Neural progenitor cell (in vitro differentiated cells): ENCODE data around the gene CACNB4.

Experiments used
- EZH2 ChIP-seq: fragments of 200-600 bp; sonication (generic); IDR thresholded peaks from 2 replicates; pipeline ENCODE4 v1.6.1; 2017; ENCODE audit warnings: antibody characterized with exemption, mild to moderate bottlenecking, moderate library complexity
- TF ChIP-seq, protein P1 (sequence below): fragments of 200-600 bp; sonication (generic); IDR thresholded peaks from 2 replicates; pipeline ENCODE4 v1.5.1; 2017; ENCODE audit warnings: antibody characterized with exemption, mild to moderate bottlenecking

DNA sequence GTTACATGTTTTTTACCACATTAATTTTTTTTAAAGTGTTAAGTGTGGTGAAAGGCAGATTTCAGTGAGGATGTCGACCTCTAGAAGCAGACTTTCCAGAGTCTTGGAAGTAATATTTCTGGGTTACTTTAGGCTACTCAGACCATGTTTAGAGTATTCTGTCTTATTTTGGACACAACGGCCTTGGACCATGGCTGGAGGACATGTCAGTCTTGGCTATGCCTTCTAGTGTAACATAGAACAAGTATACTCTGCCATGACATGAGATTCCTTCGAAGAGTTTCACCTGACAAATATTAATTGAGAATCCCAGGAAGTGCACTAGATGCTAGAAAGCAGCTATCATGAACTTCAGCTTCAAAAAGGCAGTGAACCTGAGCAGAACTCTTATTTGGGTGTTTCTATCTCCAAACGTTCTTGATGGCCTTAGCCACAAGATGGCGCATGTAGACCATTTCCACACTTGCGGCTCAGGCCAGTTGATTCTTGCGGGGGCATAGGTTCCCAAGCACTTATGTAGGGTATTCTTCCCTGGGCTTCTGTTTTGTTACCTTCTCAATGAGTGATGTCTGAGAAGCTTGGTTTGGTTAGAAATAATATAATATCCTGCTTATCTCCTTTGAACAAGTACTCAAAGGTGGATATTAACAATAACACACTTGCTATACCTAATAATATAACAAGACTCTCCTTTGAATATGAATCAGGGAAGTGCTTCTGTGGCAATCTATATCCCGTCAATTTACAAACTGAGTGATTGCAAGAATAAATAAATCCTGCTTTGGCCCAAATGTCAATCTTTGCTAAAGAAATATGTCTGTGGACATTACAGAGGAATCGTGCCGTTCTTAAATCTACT lies 62.0 kb downstream of the CACNB4 start:
- TF ChIP-seq EZH2: no peak
- TF ChIP-seq, protein P1, sequence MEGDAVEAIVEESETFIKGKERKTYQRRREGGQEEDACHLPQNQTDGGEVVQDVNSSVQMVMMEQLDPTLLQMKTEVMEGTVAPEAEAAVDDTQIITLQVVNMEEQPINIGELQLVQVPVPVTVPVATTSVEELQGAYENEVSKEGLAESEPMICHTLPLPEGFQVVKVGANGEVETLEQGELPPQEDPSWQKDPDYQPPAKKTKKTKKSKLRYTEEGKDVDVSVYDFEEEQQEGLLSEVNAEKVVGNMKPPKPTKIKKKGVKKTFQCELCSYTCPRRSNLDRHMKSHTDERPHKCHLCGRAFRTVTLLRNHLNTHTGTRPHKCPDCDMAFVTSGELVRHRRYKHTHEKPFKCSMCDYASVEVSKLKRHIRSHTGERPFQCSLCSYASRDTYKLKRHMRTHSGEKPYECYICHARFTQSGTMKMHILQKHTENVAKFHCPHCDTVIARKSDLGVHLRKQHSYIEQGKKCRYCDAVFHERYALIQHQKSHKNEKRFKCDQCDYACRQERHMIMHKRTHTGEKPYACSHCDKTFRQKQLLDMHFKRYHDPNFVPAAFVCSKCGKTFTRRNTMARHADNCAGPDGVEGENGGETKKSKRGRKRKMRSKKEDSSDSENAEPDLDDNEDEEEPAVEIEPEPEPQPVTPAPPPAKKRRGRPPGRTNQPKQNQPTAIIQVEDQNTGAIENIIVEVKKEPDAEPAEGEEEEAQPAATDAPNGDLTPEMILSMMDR: peak; percentile 91
